Measurements from ENCODE around the gene FHOD3. TPM values are rescaled to one million over a fixed set of nuclear protein-coding genes. Genes with fewer than 3 reads are reported as not detected.
"Not testable (repeated sequence)": the region's sequence is repeated elsewhere in the genome, so short reads cannot be mapped to it uniquely, and the experiment has no call there.

The FHOD3 gene
- total RNA-seq, 1 donor from 2014 or later, result 2.5 TPM

GRCh38 chr18:36813101-36813775 lies 515.7 kb downstream of the FHOD3 start:
- H3K4me3 ChIP-seq, result no peak overlapping the region
- H3K4me1 ChIP-seq, result peaks cover 20% of the 10 kb centered on the region
- intact Hi-C loops (cut with DNase I), result no loop called here
- H3K27ac ChIP-seq, result peak overlapping the region; percentile 69
- no peaks in the 10 kb centered on the region for H3K9me3 ChIP-seq
- H3K27me3 ChIP-seq (ENCODE audit: low read depth), result no peaks in the 10 kb centered on the region
- ATAC-seq (no peak), DNase-seq (no peak)
- peaks cover 37% of the 10 kb centered on the region for H3K36me3 ChIP-seq
- no peak for TF ChIP-seq CTCF (IDR thresholded peaks at IDR 0.05)

GRCh38 chr18:36813824-36814223 lies 516.3 kb downstream of the FHOD3 start:
- Histone ChIP-seq H3K27me3 (ENCODE audit: low read depth) (no peaks in the 10 kb centered on the region), H3K9me3 (no peaks in the 10 kb centered on the region), H3K4me1 (peaks cover 20% of the 10 kb centered on the region), H3K4me3 (no peak overlapping the region), H3K36me3 (peaks cover 43% of the 10 kb centered on the region), H3K27ac (peak overlapping the region; percentile 69)
- DNase-seq, result no peak
- intact Hi-C loops (cut with DNase I), result no loop called here
- TF ChIP-seq CTCF (IDR thresholded peaks at IDR 0.05), result no peak
- no peak for ATAC-seq

GRCh38 chr18:36814994-36815393 lies 517.5 kb downstream of the FHOD3 start:
- Histone ChIP-seq H3K36me3 (peaks cover 45% of the 10 kb centered on the region), H3K4me1 (peaks cover 16% of the 10 kb centered on the region), H3K27me3 (ENCODE audit: low read depth) (no peaks in the 10 kb centered on the region), H3K27ac (no peak overlapping the region), H3K9me3 (no peaks in the 10 kb centered on the region), H3K4me3 (no peak overlapping the region)
- no peak for TF ChIP-seq CTCF (IDR thresholded peaks at IDR 0.05)
- peak; percentile 31 to 47 for ATAC-seq
- DNase-seq, result no peak
- intact Hi-C loops (cut with DNase I), result no loop called here

- ATAC-seq; H3K27ac ChIP-seq; intact Hi-C loops (cut with DNase I); H3K27me3 ChIP-seq (ENCODE audit: low read depth); H3K9me3 ChIP-seq; H3K4me3 ChIP-seq; DNase-seq: not testable (repeated sequence)
- Histone ChIP-seq H3K36me3 (peaks cover 41% of the 10 kb centered on the region), H3K4me1 (peaks cover 12% of the 10 kb centered on the region)
Observed at GRCh38 chr18:36816096-36816495, 518.6 kb downstream of the FHOD3 start.

- intact Hi-C loops (cut with DNase I), result no loop called here
- no peak overlapping the region for H3K27ac ChIP-seq
- peaks cover 4% of the 10 kb centered on the region for H3K4me1 ChIP-seq
- DNase-seq (no peak), ATAC-seq (no peak)
- no peaks in the 10 kb centered on the region for H3K9me3 ChIP-seq
- TF ChIP-seq CTCF (IDR thresholded peaks at IDR 0.05), result no peak
- H3K4me3 ChIP-seq, result no peak overlapping the region
- no peaks in the 10 kb centered on the region for H3K27me3 ChIP-seq (ENCODE audit: low read depth)
- H3K36me3 ChIP-seq, result peaks cover 41% of the 10 kb centered on the region
Observed at GRCh38 chr18:36817039-36817438, 519.5 kb downstream of the FHOD3 start.

- Histone ChIP-seq H3K4me3 (no peak overlapping the region), H3K27ac (no peak overlapping the region), H3K9me3 (no peaks in the 10 kb centered on the region), H3K36me3 (peaks cover 41% of the 10 kb centered on the region), H3K27me3 (ENCODE audit: low read depth) (no peaks in the 10 kb centered on the region), H3K4me1 (peaks cover 4% of the 10 kb centered on the region)
- no peak for DNase-seq
- peak in 1 of 2 donors; percentile 22 for ATAC-seq
- no peak for TF ChIP-seq CTCF (IDR thresholded peaks at IDR 0.05)
- intact Hi-C loops (cut with DNase I), result no loop called here
Observed at GRCh38 chr18:36818652-36819051, 521.1 kb downstream of the FHOD3 start.

Data from lower lobe of right lung (tissue), 2 donors.